H9 (cell line): ENCODE results near the gene LIPC. TPM values are rescaled to one million over a fixed set of nuclear protein-coding genes. Genes with fewer than 3 reads are reported as not detected.

ENCODE experiments used
- DNase-seq: peaks from one replicate; pipeline ENCODE4 v3.0.0-alpha.2; 2017
- H2AFZ ChIP-seq: one replicate; pipeline ENCODE4 v1.6.1; 2013; ENCODE audit warnings: mild to moderate bottlenecking, low read length, control low read depth, moderate library complexity
- H2AK5ac ChIP-seq: 2 replicates; pipeline ENCODE4 v1.6.1; 2013; ENCODE audit warnings: low read length, control low read depth, mixed read lengths; ENCODE audit not compliant: insufficient read length
- H2BK120ac ChIP-seq: one replicate; pipeline ENCODE4 v1.6.1; 2013; ENCODE audit warnings: low read depth, mild to moderate bottlenecking, low read length, control low read depth, inconsistent platforms; ENCODE audit not compliant: poor library complexity, severe bottlenecking
- H2BK12ac ChIP-seq: 2 replicates; pipeline ENCODE4 v1.6.1; 2013; ENCODE audit warnings: low read length, control low read depth, mixed read lengths, low read depth; ENCODE audit not compliant: insufficient read length
- H2BK15ac ChIP-seq: 2 replicates; pipeline ENCODE4 v1.6.1; 2013; ENCODE audit warnings: low read depth, low read length, control low read depth
- H2BK20ac ChIP-seq: one replicate; pipeline ENCODE4 v1.6.1; 2013; ENCODE audit warnings: low read depth, mild to moderate bottlenecking, low read length, control low read depth, inconsistent platforms; ENCODE audit not compliant: poor library complexity, severe bottlenecking
- H2BK5ac ChIP-seq: 2 replicates; pipeline ENCODE4 v1.6.1; 2013; ENCODE audit warnings: low read length, control low read depth, mixed read lengths; ENCODE audit not compliant: insufficient read length
- H3K14ac ChIP-seq: 2 replicates; pipeline ENCODE4 v1.6.1; 2013; ENCODE audit warnings: low read length, control low read depth; ENCODE audit not compliant: insufficient read depth
- H3K18ac ChIP-seq: 2 replicates; pipeline ENCODE4 v1.6.1; 2013; ENCODE audit warnings: low read depth, mild to moderate bottlenecking, mixed read lengths, low read length, control low read depth; ENCODE audit not compliant: insufficient read length
- H3K23ac ChIP-seq: 2 replicates; pipeline ENCODE4 v1.6.1; 2013; ENCODE audit warnings: low read length, control low read depth, mixed read lengths, low read depth; ENCODE audit not compliant: insufficient read length
- H3K23me2 ChIP-seq: 2 replicates; pipeline ENCODE4 v1.6.1; 2013; ENCODE audit warnings: low read depth, mild to moderate bottlenecking, mixed read lengths, low read length, control low read depth; ENCODE audit not compliant: insufficient read length, poor library complexity, severe bottlenecking
- H3K27ac ChIP-seq: 2 replicates; pipeline ENCODE4 v1.5.1; 2013; ENCODE audit warnings: low read length, control low read depth, mixed read lengths, low read depth; ENCODE audit not compliant: insufficient read length
- H3K27me3 ChIP-seq: 2 replicates; pipeline ENCODE4 v1.6.1; 2013; ENCODE audit warnings: low read length, control low read depth, inconsistent platforms; ENCODE audit not compliant: insufficient read depth
- H3K4ac ChIP-seq: 2 replicates; pipeline ENCODE4 v1.6.1; 2013; ENCODE audit warnings: low read depth, mild to moderate bottlenecking, control low read depth, inconsistent platforms, low read length, moderate library complexity
- H3K4me1 ChIP-seq: 2 replicates; pipeline ENCODE4 v1.6.1; 2013; ENCODE audit warnings: low read length, control low read depth, inconsistent platforms; ENCODE audit not compliant: insufficient read depth
- H3K4me2 ChIP-seq: 2 replicates; pipeline ENCODE4 v1.6.1; 2013; ENCODE audit warnings: low read length, control low read depth, mixed read lengths; ENCODE audit not compliant: insufficient read length, insufficient read depth
- H3K56ac ChIP-seq: 2 replicates; pipeline ENCODE4 v1.6.1; 2013; ENCODE audit warnings: low read depth, mild to moderate bottlenecking, mixed read lengths, low read length, control low read depth; ENCODE audit not compliant: insufficient read length
- H3K79me1 ChIP-seq: 2 replicates; pipeline ENCODE4 v1.6.1; 2013; ENCODE audit warnings: low read depth, mild to moderate bottlenecking, moderate library complexity, low read length, control low read depth, inconsistent platforms; ENCODE audit not compliant: insufficient read depth, poor library complexity, severe bottlenecking
- H3K79me2 ChIP-seq: 2 replicates; pipeline ENCODE4 v1.6.1; 2013; ENCODE audit warnings: low read length, control low read depth, inconsistent platforms; ENCODE audit not compliant: insufficient read depth
- H3K9ac ChIP-seq: 2 replicates; pipeline ENCODE4 v1.6.1; 2013; ENCODE audit warnings: low read length, control low read depth, mixed read lengths; ENCODE audit not compliant: insufficient read length; ENCODE audit errors: extremely low read depth
- H3K9me3 ChIP-seq: one replicate; pipeline ENCODE4 v1.6.1; 2013; ENCODE audit warnings: low read depth, low read length, inconsistent platforms; ENCODE audit not compliant: control insufficient read depth
- H3T11ph ChIP-seq: one replicate; pipeline ENCODE4 v1.6.1; 2013; ENCODE audit warnings: mild to moderate bottlenecking, low read length, control low read depth, inconsistent platforms
- H4K20me1 ChIP-seq: one replicate; pipeline ENCODE4 v1.6.1; 2013; ENCODE audit not compliant: control insufficient read depth, insufficient read length, insufficient read depth
- H4K5ac ChIP-seq: 2 replicates; pipeline ENCODE4 v1.6.1; 2013; ENCODE audit warnings: low read depth, mild to moderate bottlenecking, mixed read lengths, low read length, control low read depth; ENCODE audit not compliant: insufficient read length
- H4K8ac ChIP-seq: replicated peaks from 2 replicates; pipeline ENCODE4 v1.6.1; 2013; ENCODE audit warnings: low read length, control low read depth, mixed read lengths, low read depth; ENCODE audit not compliant: insufficient read length
- H4K91ac ChIP-seq: 2 replicates; pipeline ENCODE4 v1.6.1; 2013; ENCODE audit warnings: low read depth, mild to moderate bottlenecking, moderate library complexity, mixed read lengths, low read length, control low read depth; ENCODE audit not compliant: insufficient read length
- H3K27ac Mint-ChIP-seq, 3 experiments: 2 replicates in 2 of 3; 3 replicates in 1 of 3; pipeline ENCODE4 v1.8.0; 2020 to 2021; ENCODE audit warnings: mixed read lengths in 3 of 3, mild to moderate bottlenecking in 1 of 3, moderate library complexity in 1 of 3
- H3K27me3 Mint-ChIP-seq: 2 replicates; pipeline ENCODE4 v1.8.0; 2021; ENCODE audit warnings: low read depth, mild to moderate bottlenecking, moderate library complexity, mixed read lengths
- H3K36me3 Mint-ChIP-seq, 3 experiments: 2 replicates in 2 of 3; 3 replicates in 1 of 3; pipeline ENCODE4 v1.8.0; 2020 to 2021; ENCODE audit warnings: low read depth in 3 of 3, mixed read lengths in 3 of 3; ENCODE audit not compliant: insufficient read depth in 1 of 3
- H3K4me1 Mint-ChIP-seq, 2 experiments: 2 replicates each; pipeline ENCODE4 v1.8.0; 2020; ENCODE audit warnings: mixed read lengths in 2 of 2
- H3K4me3 Mint-ChIP-seq, 2 experiments: 2 replicates in 1 of 2; 3 replicates in 1 of 2; pipeline ENCODE4 v1.8.0; 2020 to 2021; ENCODE audit warnings: mild to moderate bottlenecking in 2 of 2, mixed read lengths in 2 of 2, moderate library complexity in 1 of 2
- H3K9me3 Mint-ChIP-seq, 2 experiments: 2 replicates in 1 of 2; 3 replicates in 1 of 2; pipeline ENCODE4 v1.8.0; 2020; ENCODE audit warnings: mild to moderate bottlenecking in 2 of 2, mixed read lengths in 2 of 2, moderate library complexity in 1 of 2
- CTCF ChIP-seq: fragments of 200-600 bp; sonication (generic); conservative IDR thresholded peaks from 3 replicates; pipeline ENCODE4 v1.8.0; 2021; ENCODE audit warnings: antibody characterized with exemption, mild to moderate bottlenecking
- WGBS: extraction: QIAGEN DNeasy Blood & Tissue Kit; methylation state at CpG from one replicate; pipeline ENCODE4 v1.1.7; 2013; ENCODE audit warnings: missing lambda C conversion rate, low lambda C conversion rate, mixed read lengths; ENCODE audit not compliant: insufficient read length; ENCODE audit errors: extremely low coverage; 5-methylcytosine and 5-hydroxymethylcytosine counted together
- total RNA-seq: library from RNA; stranded (reverse); gene quantifications from 2 replicates; pipeline ENCODE4 v1.2.1, GENCODE V29; 2021

The LIPC gene
- total RNA-seq, 1 experiment from 2014 or later, result not detected

DNA sequence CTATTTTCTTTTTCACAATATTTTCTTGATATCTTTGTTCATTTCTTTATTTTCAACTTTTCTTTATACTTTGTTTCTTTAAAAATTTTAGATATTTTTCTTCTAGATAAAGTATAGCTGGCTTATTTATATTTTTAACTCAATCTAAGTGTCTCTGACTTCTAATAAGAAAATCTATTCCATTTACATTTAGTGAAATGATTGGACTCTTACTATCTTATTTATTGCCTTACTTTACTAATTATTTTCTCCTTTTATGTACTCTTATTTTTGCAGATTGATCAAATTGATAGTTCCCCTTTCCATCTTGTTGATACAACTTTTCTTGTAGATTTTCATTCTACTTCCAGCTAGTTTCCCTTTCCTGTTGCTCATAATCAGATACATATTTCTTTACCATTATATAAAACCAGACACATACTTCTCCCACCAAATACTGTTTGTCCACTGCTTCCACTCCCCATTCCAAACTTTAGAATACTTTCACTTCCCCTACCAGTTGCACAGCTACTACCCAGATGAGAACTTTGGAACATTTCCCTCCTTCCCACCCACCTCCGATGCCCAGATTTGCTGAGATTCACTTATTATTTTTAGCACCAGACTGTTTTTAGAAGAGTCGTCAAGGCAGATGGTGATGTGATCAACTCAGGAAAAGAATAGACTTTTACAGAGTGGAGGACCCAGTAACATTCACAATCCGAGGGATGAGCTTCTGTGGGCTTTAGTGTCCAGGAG is 151.5 kb downstream of the LIPC start:
- Histone ChIP-seq H3K9me3 (no peaks in the 10 kb centered on the region), H2AK5ac (no peak overlapping the region), H3K23ac (no peak overlapping the region), H2BK120ac (no peak overlapping the region), H3K27me3 (no peaks in the 10 kb centered on the region), H3K4me1 (peaks cover 5% of the 10 kb centered on the region; the same call in 1 of the 2 replicates), H3K9ac (no peak overlapping the region), H3K14ac (no peak overlapping the region), H4K91ac (no peak overlapping the region), H2BK15ac (no peak overlapping the region), H4K5ac (no peak overlapping the region), H3K56ac (no peak overlapping the region), H3K79me2 (no peaks in the 10 kb centered on the region), H3K27ac (no peak overlapping the region), H3K23me2 (no peaks in the 10 kb centered on the region), H2BK12ac (no peak overlapping the region), H3K4ac (no peak overlapping the region), H3K79me1 (no peaks in the 10 kb centered on the region), H2AFZ (no peak overlapping the region), H4K20me1 (no peaks in the 10 kb centered on the region), H3K18ac (no peak overlapping the region), H2BK20ac (no peak overlapping the region), H3T11ph (no peak overlapping the region), H3K4me2 (no peak overlapping the region), H4K8ac (no peak overlapping the region), H2BK5ac (no peak overlapping the region)
- H3K4me1 Mint-ChIP-seq, result peaks cover 3 to 4% of the 10 kb centered on the region in 2 experiments; a peak in 1 of 4 replicates
- peaks cover 6 to 8% of the 10 kb centered on the region in 2 experiments; a peak in 4 of 5 replicates for H3K9me3 Mint-ChIP-seq
- no peak for TF ChIP-seq CTCF
- no CpG with 5 or more reads among the region's 3 CpGs for WGBS
- DNase-seq, result no peak
- no peak overlapping the region for H3K27ac Mint-ChIP-seq
- no peaks in the 10 kb centered on the region for H3K27me3 Mint-ChIP-seq
- H3K36me3 Mint-ChIP-seq, result 0 out of 7 replicates have a peak, but pooled peaks cover 0 to 7% (median 0%) of the 10 kb centered on the region in 3 experiments
- no peak overlapping the region for H3K4me3 Mint-ChIP-seq
